Central memory CD4-positive, alpha-beta T cell (primary cell): ENCODE measurements around the gene TIMM8B.
A peak's percentile ranks its signal among the peaks of the same experiment; 100 is the strongest.
"Not testable (repeated sequence)": the region's sequence is repeated elsewhere in the genome, so short reads cannot be mapped to it uniquely, and the experiment has no call there.

Experiments
- DNase-seq: peaks from one replicate; pipeline ENCODE4 v3.0.0; 2022
- total RNA-seq, 3 experiments: gene quantifications; one replicate each; lab custom pipeline; 2026; lab: John Stamatoyannopoulos, UW

Gene TIMM8B
- total RNA-seq = 4.2 to 49.8 (median 13.2) reads per million in 3 experiments

GRCh38 chr11:112086422-112087191 lies at the start of gene TIMM8B, which contains the start of gene SDHD:
Gene TIMM8B (minus strand): TSS chr11:112086756. CDS start chr11:112086723, 33 bp downstream.
Gene SDHD (plus strand): TSS chr11:112086873. CDS start chr11:112086908, 35 bp downstream.
- peak; percentile 98 for DNase-seq

- DNase-seq = no peak
Measured at GRCh38 chr11:112134473-112134872, 47.9 kb upstream of the TIMM8B start.

GRCh38 chr11:112132737-112133136 lies 46.2 kb upstream of the TIMM8B start:
- DNase-seq = no peak

- DNase-seq = no peak
Measured at GRCh38 chr11:112129656-112130055, 43.1 kb upstream of the TIMM8B start.

- DNase-seq = no peak
Measured at GRCh38 chr11:112128483-112129121, 42.0 kb upstream of the TIMM8B start.

- no peak for DNase-seq
Measured at GRCh38 chr11:112127056-112127455, 40.5 kb upstream of the TIMM8B start.

- no peak for DNase-seq
Measured at GRCh38 chr11:112123129-112123528, 36.6 kb upstream of the TIMM8B start.

- no peak for DNase-seq
Measured at GRCh38 chr11:112121981-112122615, 35.5 kb upstream of the TIMM8B start.

GRCh38 chr11:112118176-112118575 lies 31.6 kb upstream of the TIMM8B start:
- DNase-seq = no peak

- no peak for DNase-seq
Measured at GRCh38 chr11:112115386-112115785, 28.8 kb upstream of the TIMM8B start.

GRCh38 chr11:112114460-112114859 lies 27.9 kb upstream of the TIMM8B start:
- DNase-seq = no peak

GRCh38 chr11:112113539-112114457 lies 27.2 kb upstream of the TIMM8B start:
- DNase-seq = peak; percentile 35

GRCh38 chr11:112106070-112106469 lies 19.5 kb upstream of the TIMM8B start:
- no peak for DNase-seq

GRCh38 chr11:112103446-112103845 lies 16.9 kb upstream of the TIMM8B start:
- no peak for DNase-seq

GRCh38 chr11:112100462-112100861 lies 13.9 kb upstream of the TIMM8B start:
- no peak for DNase-seq

GRCh38 chr11:112097734-112098528 lies 11.4 kb upstream of the TIMM8B start:
- DNase-seq = no peak

GRCh38 chr11:112096194-112096593 lies 9.6 kb upstream of the TIMM8B start:
- DNase-seq = no peak

GRCh38 chr11:112095302-112095701 lies 8.7 kb upstream of the TIMM8B start:
- DNase-seq = not testable (repeated sequence)

GRCh38 chr11:112087212-112087611 lies 656 bp upstream of the TIMM8B start:
- no peak for DNase-seq

- no peak for DNase-seq
Measured at GRCh38 chr11:112085822-112086421, 634 bp downstream of the TIMM8B start.

- no peak for DNase-seq
Measured at GRCh38 chr11:112082729-112083128, 3.8 kb downstream of the TIMM8B start.
